H1 (cell line): Measurements from ENCODE around the gene NAV2. TPM values are rescaled to one million over a fixed set of nuclear protein-coding genes. Genes with fewer than 3 reads are reported as not detected.

Experiments
- CTCF ChIA-PET: fragments of 300-600 bp; sonication (Branson Sonifier 250); formaldehyde crosslinking; loops from one replicate; lab custom pipeline; 2021; ENCODE audit not compliant: partially characterized antibody; lab: Charles Lee
- POLR2A ChIA-PET: fragments of 300-600 bp; sonication (Branson Sonifier 250); formaldehyde crosslinking; loops from one replicate; lab custom pipeline; 2021; ENCODE audit warnings: inconsistent platforms; ENCODE audit not compliant: partially characterized antibody; lab: Charles Lee
- DNase-seq, 2 experiments: peaks; one replicate each; pipeline versions ENCODE4 v3.0.0 to v3.0.0-alpha.2; 2010 to 2022; ENCODE audit warnings: low spot score in 2 of 2, low read depth in 1 of 2, mixed read lengths in 1 of 2
- FAIRE-seq: peaks from 2 replicates; lab custom pipeline; 2011; peaks lifted over from hg19 to GRCh38; lab: Jason Lieb, UNC
- H2AFZ ChIP-seq: 2 replicates; pipeline ENCODE4 v1.8.1; 2012; ENCODE audit warnings: low read length, inconsistent platforms
- H2AK5ac ChIP-seq: 2 replicates; pipeline ENCODE4 v1.6.1; 2013; ENCODE audit warnings: low read depth, low read length
- H2BK120ac ChIP-seq: replicated peaks from 2 replicates; pipeline ENCODE3; 2013; ENCODE audit warnings: low read depth, low read length, inconsistent platforms
- H2BK12ac ChIP-seq: 2 replicates; pipeline ENCODE4 v1.6.1; 2013; ENCODE audit warnings: low read depth, low read length
- H2BK15ac ChIP-seq: 2 replicates; pipeline ENCODE4 v1.6.1; 2013; ENCODE audit warnings: low read length
- H2BK20ac ChIP-seq: 2 replicates; pipeline ENCODE4 v1.6.1; 2013; ENCODE audit warnings: low read length
- H2BK5ac ChIP-seq: 2 replicates; pipeline ENCODE4 v1.6.1; 2013; ENCODE audit warnings: low read depth, low read length
- H3K14ac ChIP-seq: 2 replicates; pipeline ENCODE4 v1.6.1; 2013; ENCODE audit warnings: inconsistent platforms; ENCODE audit not compliant: insufficient read length
- H3K18ac ChIP-seq: 2 replicates; pipeline ENCODE4 v1.6.1; 2013; ENCODE audit warnings: low read length; ENCODE audit errors: extremely low read depth
- H3K23ac ChIP-seq: 2 replicates; pipeline ENCODE4 v1.6.1; 2013; ENCODE audit warnings: inconsistent platforms; ENCODE audit not compliant: insufficient read length
- H3K23me2 ChIP-seq: 2 replicates; pipeline ENCODE4 v1.6.1; 2013; ENCODE audit warnings: low read depth, low read length
- H3K27ac ChIP-seq: 2 replicates; pipeline ENCODE4 v1.6.1; 2011; ENCODE audit warnings: low read depth, low read length, inconsistent platforms
- H3K27me3 ChIP-seq, 4 experiments: replicated peaks in 1 of 4; 1 replicate in 1 of 4; 2 replicates in 3 of 4; pipeline versions ENCODE4 v1.6.1 to v1.8.1; 2011 to 2013; ENCODE audit warnings: low read length in 3 of 4, mild to moderate bottlenecking in 3 of 4, inconsistent platforms in 2 of 4, mixed read lengths in 2 of 4, moderate library complexity in 1 of 4; ENCODE audit not compliant: control insufficient read depth in 3 of 4, insufficient read depth in 3 of 4; ENCODE audit errors: extremely low read depth in 1 of 4
- H3K36me3 ChIP-seq, 4 experiments: 2 replicates each; pipeline versions ENCODE4 v1.6.1 to v1.8.1; 2011 to 2013; ENCODE audit warnings: mild to moderate bottlenecking in 4 of 4, low read length in 3 of 4, moderate library complexity in 2 of 4, control low read depth in 1 of 4, inconsistent platforms in 1 of 4; ENCODE audit not compliant: insufficient read depth in 4 of 4, control insufficient read depth in 2 of 4
- H3K4ac ChIP-seq: replicated peaks from 2 replicates; pipeline ENCODE3; 2013; ENCODE audit warnings: low read length, low read depth, mixed read lengths, inconsistent platforms; ENCODE audit not compliant: insufficient read length
- H3K4me1 ChIP-seq, 4 experiments: replicated peaks in 1 of 4; 1 replicate in 1 of 4; 2 replicates in 3 of 4; pipeline versions ENCODE4 v1.6.1 to v1.8.1; 2011 to 2013; ENCODE audit warnings: low read length in 3 of 4, inconsistent platforms in 2 of 4, mixed read lengths in 1 of 4; ENCODE audit not compliant: insufficient read depth in 4 of 4, control insufficient read depth in 3 of 4
- H3K4me2 ChIP-seq, 2 experiments: 2 replicates each; pipeline versions ENCODE4 v1.6.1 to v1.8.1; 2011 to 2013; ENCODE audit warnings: low read depth in 2 of 2, low read length in 2 of 2, control low read depth in 1 of 2, inconsistent platforms in 1 of 2, mild to moderate bottlenecking in 1 of 2; ENCODE audit not compliant: insufficient read depth in 1 of 2
- H3K4me3 ChIP-seq, 4 experiments: fragments of 200-600, 300-600 bp in 1 of 4; sonication (generic), shearing (Covaris generic), sonication (Bioruptor Twin) in 1 of 4; 2 replicates each; pipeline versions ENCODE4 v1.5.1 to v1.8.1; 2011 to 2016; ENCODE audit warnings: low read length in 4 of 4, low read depth in 3 of 4, control low read depth in 2 of 4, inconsistent platforms in 2 of 4, mild to moderate bottlenecking in 2 of 4, mixed read lengths in 1 of 4, moderate library complexity in 1 of 4; ENCODE audit not compliant: insufficient read depth in 2 of 4; ENCODE audit errors: extremely low read depth in 1 of 4
- H3K56ac ChIP-seq: replicated peaks from 2 replicates; pipeline ENCODE3; 2013; ENCODE audit warnings: low read depth, mild to moderate bottlenecking, mixed read lengths, low read length, inconsistent platforms; ENCODE audit not compliant: insufficient read length
- H3K79me1 ChIP-seq: 2 replicates; pipeline ENCODE4 v1.6.1; 2013; ENCODE audit warnings: low read depth, low read length, control low read depth
- H3K79me2 ChIP-seq, 2 experiments: 2 replicates each; pipeline versions ENCODE4 v1.6.1 to v1.8.1; 2012 to 2013; ENCODE audit warnings: low read length in 2 of 2, mild to moderate bottlenecking in 2 of 2, inconsistent platforms in 1 of 2; ENCODE audit not compliant: insufficient read depth in 2 of 2, control insufficient read depth in 1 of 2
- H3K9ac ChIP-seq, 4 experiments: replicated peaks in 1 of 4; 1 replicate in 1 of 4; 2 replicates in 3 of 4; pipeline versions ENCODE4 v1.6.1 to v1.8.1; 2011 to 2013; ENCODE audit warnings: low read depth in 3 of 4, low read length in 3 of 4, control low read depth in 2 of 4, mild to moderate bottlenecking in 2 of 4, moderate library complexity in 2 of 4, inconsistent platforms in 1 of 4; ENCODE audit errors: extremely low read depth in 1 of 4
- H3K9me3 ChIP-seq, 2 experiments: 2 replicates each; pipeline versions ENCODE4 v1.6.1 to v1.8.1; 2012 to 2013; ENCODE audit warnings: mild to moderate bottlenecking in 2 of 2, moderate library complexity in 2 of 2, control low read depth in 1 of 2, inconsistent platforms in 1 of 2, low read depth in 1 of 2, low read length in 1 of 2, mixed read lengths in 1 of 2; ENCODE audit not compliant: insufficient read depth in 2 of 2
- H4K20me1 ChIP-seq, 2 experiments: replicated peaks in 1 of 2; 2 replicates each; pipeline versions ENCODE3 to v1.8.1; 2011 to 2013; ENCODE audit warnings: inconsistent platforms in 2 of 2, low read length in 2 of 2, mild to moderate bottlenecking in 1 of 2; ENCODE audit not compliant: insufficient read depth in 2 of 2, control insufficient read depth in 1 of 2
- H4K5ac ChIP-seq: 2 replicates; pipeline ENCODE4 v1.6.1; 2013; ENCODE audit warnings: low read length, low read depth, mixed read lengths, inconsistent platforms; ENCODE audit not compliant: insufficient read length
- H4K8ac ChIP-seq: 2 replicates; pipeline ENCODE4 v1.8.0; 2013; ENCODE audit warnings: mild to moderate bottlenecking, moderate library complexity, low read length, inconsistent platforms; ENCODE audit not compliant: insufficient read depth; ENCODE audit errors: extremely low read depth
- H4K91ac ChIP-seq: replicated peaks from 2 replicates; pipeline ENCODE3; 2013; ENCODE audit warnings: low read length, mixed read lengths, inconsistent platforms; ENCODE audit not compliant: insufficient read length
- KDM4A ChIP-seq: IDR thresholded peaks from one replicate; pipeline ENCODE4 v1.7.1; 2012; ENCODE audit warnings: low read depth, mild to moderate bottlenecking, moderate library complexity, low read length, inconsistent platforms; ENCODE audit not compliant: severe bottlenecking
- TAF1 ChIP-seq: IDR thresholded peaks from 2 replicates; pipeline ENCODE4 v1.6.1; 2011; ENCODE audit warnings: mild to moderate bottlenecking, low read depth, low read length
- WGBS, 2 experiments: shearing (Covaris generic) in 1 of 2; methylation state at CpG; one replicate each; pipeline versions ENCODE4 v1.1.6 to v1.1.7; 2013 to 2015; ENCODE audit warnings: low lambda C conversion rate in 2 of 2, mixed read lengths in 2 of 2, inconsistent platforms in 1 of 2, low coverage in 1 of 2, missing lambda C conversion rate in 1 of 2; ENCODE audit not compliant: insufficient replicate concordance in 2 of 2, insufficient coverage in 1 of 2, insufficient read length in 1 of 2; ENCODE audit errors: extremely low coverage in 1 of 2, missing lambda C conversion rate in 1 of 2; 5-methylcytosine and 5-hydroxymethylcytosine counted together
- polyA plus RNA-seq, 7 experiments: library from polyadenylated mRNA; depleted of rRNA in 3 of 7; stranded (reverse) in 5 of 7; unstranded in 2 of 7; fragments of >200 nt in 5 of 7; fragments of 200-250 nt in 2 of 7; gene quantifications; 1 replicate in 5 of 7; 2 replicates in 1 of 7; 4 replicates in 1 of 7; pipeline versions ENCODE4 v1.2.1 to v1.2.3, GENCODE V29; 2011 to 2013; ENCODE audit warnings: missing spikeins in 2 of 7, mixed read lengths in 2 of 7
- total RNA-seq: library from RNA; stranded (reverse); fragmentation: NEBNext Ultra II Directional; extraction: Animal tissue kit (Norgen Biotek cat#: 25700); gene quantifications from 2 replicates; pipeline ENCODE4 v1.2.1, GENCODE V29; 2021

NAV2 gene
- total and polyA plus RNA-seq, 2 of the 8 experiments (the other 6 are each of a cell fraction or from before 2014, with no cell fraction given) = 35.6 to 73.6 TPM

DNA sequence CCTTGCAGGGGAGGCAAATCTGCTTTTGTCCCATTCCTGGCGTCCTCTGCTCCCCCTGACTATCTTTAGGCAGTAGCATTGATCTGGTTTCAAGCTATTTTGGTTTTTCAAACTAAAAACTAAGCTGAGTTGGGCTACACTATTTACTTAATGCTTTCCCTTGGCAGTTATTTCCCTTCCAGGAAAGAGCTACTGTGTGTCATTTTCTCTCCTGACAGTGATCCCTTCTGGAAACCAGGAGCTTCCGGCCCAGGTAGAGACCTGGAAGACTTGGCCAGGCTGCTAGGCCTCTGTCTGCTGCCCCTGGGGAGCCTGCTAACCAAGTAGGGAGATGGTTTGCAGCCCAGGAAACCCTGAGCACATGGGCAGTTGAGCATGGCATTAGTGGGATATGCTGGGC is 35.0 kb downstream of the NAV2 start:
- Histone ChIP-seq H4K91ac (no peak overlapping the region), H3K9me3 (peaks cover 7 to 9% of the 10 kb centered on the region in 2 experiments; a peak in 2 of 4 replicates), H3K56ac (no peak overlapping the region), H2BK12ac (no peak overlapping the region), H3K4me1 (peaks cover 0 to 9% (median 1%) of the 10 kb centered on the region in 4 experiments; a peak in 3 of 7 replicates), H3K14ac (no peak overlapping the region), H3K4ac (no peak overlapping the region), H2BK120ac (no peak overlapping the region), H4K8ac (no peak overlapping the region), H3K79me2 (no peaks in the 10 kb centered on the region), H3K9ac (no peak overlapping the region), H3K4me2 (no peak overlapping the region), H4K5ac (no peak overlapping the region), H2BK5ac (no peak overlapping the region), H3K23me2 (no peaks in the 10 kb centered on the region), H4K20me1 (no peaks in the 10 kb centered on the region), H3K4me3 (no peak overlapping the region), H2AFZ (no peak overlapping the region), H3K79me1 (no peaks in the 10 kb centered on the region), H3K23ac (no peak overlapping the region), H2AK5ac (no peak overlapping the region), H3K18ac (no peak overlapping the region), H2BK20ac (no peak overlapping the region), H3K27ac (no peak overlapping the region), H3K36me3 (no peaks in the 10 kb centered on the region), H3K27me3 (no peaks in the 10 kb centered on the region), H2BK15ac (no peak overlapping the region)
- CTCF ChIA-PET = interaction anchor here (0.7 to 4.9 kb wide), 6 partner anchors 155 to 488 kb away, joined by 3 to 22 read pairs (median 3); no protein-coding TSS in a partner anchor
- FAIRE-seq (no peak), DNase-seq (no peak)
- WGBS, 2 experiments = 93% methylated on average over 2 of the region's 2 CpGs; no CpG with 5 or more reads in 1 of the 2 experiments
- POLR2A ChIA-PET = interaction anchor here (0.6 kb wide), 1 partner anchor 146 kb away, joined by 3 read pairs; no protein-coding TSS in a partner anchor
- TF ChIP-seq KDM4A (no peak), TAF1 (no peak)
